ENCODE measurements around the gene BFSP2. TPM values are rescaled to one million over a fixed set of nuclear protein-coding genes. Genes with fewer than 3 reads are reported as not detected.

The BFSP2 gene
- total RNA-seq, 1 experiment from 2014 or later, result 0.67 TPM

- no peak for ATAC-seq
- intact Hi-C loops (cut with micrococcal nuclease; ENCODE audit: unreplicated experiment) (no loop called here), in situ Hi-C loops (cut with HindIII; ENCODE audit: low pct_unique_long_range_greater_than_20kb, low sequenced_read_pairs) (no loop called here)
- no peak for TF ChIP-seq TCF7L2 (IDR thresholded peaks at IDR 0.05; ENCODE audit: low read depth, low read length)
- no peak for TF ChIP-seq REST (IDR thresholded peaks at IDR 0.05; ENCODE audit: insufficient read depth in 1 of 2, low read depth in 2 of 2, low read length in 1 of 2)
- no peak for TF ChIP-seq POLR2AphosphoS5 (IDR thresholded peaks at IDR 0.05; ENCODE audit: low read depth, low read length)
- Histone ChIP-seq H3K4me1 (ENCODE audit: control insufficient read depth, insufficient read depth, low read length) (peaks cover 83% of the 10 kb centered on the region), H3K4me3 (ENCODE audit: low read depth in 2 of 2, low read length in 2 of 2) (no peak overlapping the region), H3K27me3 (ENCODE audit: control insufficient read depth, insufficient read depth, low read length) (no peaks in the 10 kb centered on the region), H3K9me3 (ENCODE audit: control insufficient read depth, insufficient read depth, low read depth, low read length) (no peaks in the 10 kb centered on the region), H3K36me3 (ENCODE audit: control insufficient read depth, insufficient read depth, low read length) (no peaks in the 10 kb centered on the region), H3K27ac (ENCODE audit: low read length) (peak overlapping the region; percentile 100)
- CTCF ChIA-PET, result no interaction called here
- no TSS peak for BruUV-seq (replicated peaks)
- DNase-seq (ENCODE audit: low read depth, low spot score), result no peak
- POLR2A ChIA-PET, result interaction anchor here (0.6 kb wide), 2 partner anchors 16 to 21 kb away, joined by 7 to 13 read pairs; no protein-coding TSS in a partner anchor
Measured at GRCh38 chr3:133457025-133457424, 57.2 kb downstream of the BFSP2 start.

GRCh38 chr3:133457465-133458067, 57.7 kb downstream of the BFSP2 start:
- ChIA-PET CTCF (interaction anchor here (0.7 kb wide), 1 partner anchor 34 kb away, joined by 3 read pairs; no protein-coding TSS in a partner anchor), POLR2A (interaction anchor here (0.6 kb wide), 1 partner anchor 21 kb away, joined by 7 read pairs; no protein-coding TSS in a partner anchor)
- H3K9me3 ChIP-seq (ENCODE audit: control insufficient read depth, insufficient read depth, low read depth, low read length), result no peaks in the 10 kb centered on the region
- BruUV-seq (replicated peaks), result no TSS peak
- H3K4me3 ChIP-seq (ENCODE audit: low read depth in 2 of 2, low read length in 2 of 2), result no peak overlapping the region
- no peak for TF ChIP-seq REST (IDR thresholded peaks at IDR 0.05; ENCODE audit: insufficient read depth in 1 of 2, low read depth in 2 of 2, low read length in 1 of 2)
- no peak for TF ChIP-seq SIN3A (IDR thresholded peaks at IDR 0.05; ENCODE audit: borderline replicate concordance, insufficient read depth, low read depth, low read length)
- no peak for TF ChIP-seq TCF7L2 (IDR thresholded peaks at IDR 0.05; ENCODE audit: low read depth, low read length)
- no peak for TF ChIP-seq POLR2AphosphoS5 (IDR thresholded peaks at IDR 0.05; ENCODE audit: low read depth, low read length)
- peak; percentile 58; the same call in 1 of the 2 replicates for TF ChIP-seq CTCF (IDR thresholded peaks at IDR 0.05)
- H3K27me3 ChIP-seq (ENCODE audit: control insufficient read depth, insufficient read depth, low read length), result no peaks in the 10 kb centered on the region
- in situ Hi-C loops (cut with HindIII; ENCODE audit: low pct_unique_long_range_greater_than_20kb, low sequenced_read_pairs) (no loop called here), intact Hi-C loops (cut with micrococcal nuclease; ENCODE audit: unreplicated experiment) (no loop called here)
- H3K36me3 ChIP-seq (ENCODE audit: control insufficient read depth, insufficient read depth, low read length), result no peaks in the 10 kb centered on the region
- peaks cover 81% of the 10 kb centered on the region for H3K4me1 ChIP-seq (ENCODE audit: control insufficient read depth, insufficient read depth, low read length)
- ATAC-seq (no peak), DNase-seq (ENCODE audit: low read depth, low spot score) (no peak)
- peak overlapping the region; percentile 100 for H3K27ac ChIP-seq (ENCODE audit: low read length)

All from Panc1 (cell line).